Cardiac fibroblast (primary cell): ENCODE data around the gene FYCO1.
"Not testable (repeated sequence)": the region's sequence is repeated elsewhere in the genome, so short reads cannot be mapped to it uniquely, and the experiment has no call there.

ENCODE experiments used
- DNase-seq, 2 donors: peaks; one replicate each; pipeline versions ENCODE4 v3.0.0 to v3.0.0-alpha.2; 2010; ENCODE audit warnings: low read depth in 2 of 2
- H3K4me3 ChIP-seq, 2 donors: replicated peaks in 1 of 2; 1 replicate in 1 of 2; 2 replicates in 1 of 2; pipeline ENCODE4 v1.5.1; 2011; ENCODE audit warnings: low read depth in 2 of 2, low read length in 2 of 2, mild to moderate bottlenecking in 2 of 2, moderate library complexity in 1 of 2
- CTCF ChIP-seq: IDR thresholded peaks from one replicate; pipeline ENCODE4 v1.5.1; 2011; ENCODE audit warnings: low read depth, mild to moderate bottlenecking, low read length, inconsistent platforms

The FYCO1 gene

GRCh38 chr3:45995236-45996192 lies at the start of gene FYCO1:
Gene FYCO1, minus strand, starts transcription at chr3:45995824. Its CDS starts 10,914 bp downstream, at chr3:45984910.
- TF ChIP-seq CTCF, result no peak
- peak; percentile 89 to 92 for DNase-seq
- peak within 1 kb of the TSS; percentile 74 to 85 for H3K4me3 ChIP-seq

GRCh38 chr3:46038916-46039315 lies 43.3 kb upstream of the FYCO1 start:
- no peak for TF ChIP-seq CTCF
- DNase-seq, result no peak

GRCh38 chr3:46038071-46038470 lies 42.4 kb upstream of the FYCO1 start:
- H3K4me3 ChIP-seq, DNase-seq: not testable (repeated sequence)

More at GRCh38 chr3:46038916-46039315, 43.3 kb upstream of the FYCO1 start:
- no peak overlapping the region for H3K4me3 ChIP-seq

- no peak overlapping the region for H3K4me3 ChIP-seq
- DNase-seq, result no peak
- no peak for TF ChIP-seq CTCF
These were observed 40.6 kb upstream of the FYCO1 start for GRCh38 chr3:46036191-46036590.

GRCh38 chr3:46031747-46032146 lies 36.1 kb upstream of the FYCO1 start:
- no peak for TF ChIP-seq CTCF
- no peak for DNase-seq
- H3K4me3 ChIP-seq, result no peak overlapping the region

- no peak overlapping the region for H3K4me3 ChIP-seq
- TF ChIP-seq CTCF, result no peak
- DNase-seq, result no peak
These were observed 35.6 kb upstream of the FYCO1 start for GRCh38 chr3:46031269-46031668.

GRCh38 chr3:46030626-46031025 lies 35.0 kb upstream of the FYCO1 start:
- TF ChIP-seq CTCF, result no peak

More at GRCh38 chr3:46030626-46031025, 35.0 kb upstream of the FYCO1 start:
- H3K4me3 ChIP-seq, result no peak overlapping the region
- no peak for DNase-seq
